ENCODE measurements around the gene RDH11. TPM values are rescaled to one million over a fixed set of nuclear protein-coding genes. Genes with fewer than 3 reads are reported as not detected.

RDH11 gene, protein sequence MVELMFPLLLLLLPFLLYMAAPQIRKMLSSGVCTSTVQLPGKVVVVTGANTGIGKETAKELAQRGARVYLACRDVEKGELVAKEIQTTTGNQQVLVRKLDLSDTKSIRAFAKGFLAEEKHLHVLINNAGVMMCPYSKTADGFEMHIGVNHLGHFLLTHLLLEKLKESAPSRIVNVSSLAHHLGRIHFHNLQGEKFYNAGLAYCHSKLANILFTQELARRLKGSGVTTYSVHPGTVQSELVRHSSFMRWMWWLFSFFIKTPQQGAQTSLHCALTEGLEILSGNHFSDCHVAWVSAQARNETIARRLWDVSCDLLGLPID
- 31.1 and 32.0 TPM in 2 replicates for total RNA-seq (2014; rRNA removed; shearing (Covaris generic))
- total RNA-seq (2022): 33.6 and 37.7 TPM in 2 replicates
- percentile 85 among the genes with signal in this experiment for Bru-seq, nascent RNA
- BruChase-seq, experiment 1, labeled RNA remaining after a 6-hour chase: percentile 79 among the genes with signal in this experiment
- BruChase-seq, experiment 2, labeled RNA remaining after a 2-hour chase: percentile 92 among the genes with signal in this experiment
- long read RNA-seq, transcript RDH11-201 (7 exons, 2,588 nt): major isoform, 50 of 234 reads
- long read RNA-seq, partial matches to known transcripts: 6 of 234 reads
- long read RNA-seq, other reads (novel, unspliced or antisense): 177 of 234 reads

DNA sequence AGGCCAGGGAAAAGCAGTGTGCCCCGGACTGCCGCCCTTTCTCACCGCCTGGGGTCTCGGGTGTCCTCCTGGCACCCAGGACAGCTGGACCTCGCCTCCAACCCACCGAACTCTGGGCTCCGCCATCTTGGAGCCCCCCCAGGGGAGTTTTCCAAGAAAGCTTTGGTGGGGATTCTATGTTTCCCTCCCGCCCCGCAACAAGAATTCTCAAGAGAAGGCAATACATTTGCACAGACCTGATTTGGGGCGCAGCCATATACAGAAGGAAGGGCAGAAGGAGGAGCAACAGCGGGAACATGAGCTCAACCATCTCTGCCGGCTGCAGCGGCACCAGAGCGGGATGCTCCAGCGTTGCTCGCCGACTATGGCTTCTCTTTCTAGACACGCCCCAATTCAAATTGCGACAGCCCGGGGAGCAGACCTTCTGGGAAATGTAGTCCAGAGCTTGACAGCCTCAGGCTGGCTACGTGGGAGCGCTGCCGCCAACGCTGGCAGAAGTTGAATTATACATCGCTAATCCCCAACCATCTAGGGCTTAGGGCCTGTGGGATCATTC is at the start of gene RDH11:
Gene RDH11 (minus strand): TSS at position 371 of the 556 bp plus-strand sequence. CDS start 61 bp downstream, at position 310.
- TF ChIP-seq CTCF (conservative IDR thresholded peaks at IDR 0.05; ENCODE audit: low read length): no peak
- TF ChIP-seq EZH2phosphoT487 (IDR thresholded peaks at IDR 0.05; ENCODE audit: borderline replicate concordance, low read depth, low read length): no peak
- DNase-seq (ENCODE audit: low spot score): peak; percentile 89
- ChIA-PET CTCF (ENCODE audit: unreplicated experiment) (interaction anchor here (1.0 to 1.1 kb wide), 3 partner anchors 9 to 95 kb away, joined by 3 to 5 read pairs (median 4); partner anchors contain the start of gene PIGH), POLR2A (interaction anchor here (0.7 to 1.8 kb wide), 9 partner anchors 9 to 182 kb away, joined by 3 to 5 read pairs (median 3); partner anchors contain the start of gene PIGH)
- H3K36me3 ChIP-seq (ENCODE audit: insufficient read depth, low read length): peaks cover 31% of the 10 kb centered on the region
- peak within 1 kb of the TSS; percentile 58 for H3K27ac ChIP-seq (ENCODE audit: low read depth, low read length, poor library complexity, severe bottlenecking)
- peak within 1 kb of the TSS; percentile 96 for H3K4me3 ChIP-seq (ENCODE audit: low read depth, low read length, poor library complexity, severe bottlenecking)
- BruUV-seq (replicated peaks): no TSS peak
- no peaks in the 10 kb centered on the region for H3K9me2 ChIP-seq (ENCODE audit: insufficient read depth, low read length)
- no peaks in the 10 kb centered on the region for H3K9me3 ChIP-seq (ENCODE audit: low read length)
- intact Hi-C loops (cut with micrococcal nuclease; ENCODE audit: unreplicated experiment): loop anchor here (2.0 kb wide), 1 partner anchor 21 kb away; the partner anchor contains the start of gene VTI1B
- H3K79me2 ChIP-seq (ENCODE audit: insufficient read depth, low read depth, low read length): peaks cover 25% of the 10 kb centered on the region; the same call in 1 of the 2 replicates
- peak within 1 kb of the TSS; percentile 85 for H3K4me2 ChIP-seq (ENCODE audit: low read length)
- H3K4me1 ChIP-seq (ENCODE audit: insufficient read depth, low read length, poor library complexity, severe bottlenecking): peaks cover 5% of the 10 kb centered on the region
- peak within 1 kb of the TSS; percentile 72 for H2AFZ ChIP-seq (ENCODE audit: low read length)
- H4K20me1 ChIP-seq (ENCODE audit: insufficient read depth, low read length): no peaks in the 10 kb centered on the region

DNA sequence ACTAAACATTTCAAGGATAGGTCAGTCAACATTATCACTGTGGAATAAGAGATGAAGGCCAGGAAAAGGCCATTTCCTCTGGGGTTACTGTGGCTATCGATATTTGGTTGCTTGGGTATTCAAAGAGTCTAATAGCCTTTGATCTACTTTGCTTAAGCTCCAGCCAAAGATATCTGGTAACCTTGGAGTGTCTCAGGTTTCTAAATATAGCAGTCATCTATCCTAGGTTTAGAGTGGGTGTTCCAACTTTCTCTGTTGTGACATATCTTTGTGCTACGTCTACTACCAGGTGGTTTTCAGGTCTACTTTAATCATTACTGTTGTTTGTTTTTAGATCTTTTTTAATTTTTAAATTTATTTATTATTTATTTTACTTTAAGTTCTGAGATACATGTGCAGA is 48.5 kb upstream of the RDH11 start:
- Histone ChIP-seq H2AFZ (ENCODE audit: low read length) (no peak overlapping the region), H4K20me1 (ENCODE audit: insufficient read depth, low read length) (no peaks in the 10 kb centered on the region), H3K27ac (ENCODE audit: low read depth, low read length, poor library complexity, severe bottlenecking) (no peak overlapping the region), H3K9me3 (ENCODE audit: low read length) (no peaks in the 10 kb centered on the region), H3K4me2 (ENCODE audit: low read length) (no peak overlapping the region), H3K79me2 (ENCODE audit: insufficient read depth, low read depth, low read length) (no peaks in the 10 kb centered on the region), H3K4me3 (ENCODE audit: low read depth, low read length, poor library complexity, severe bottlenecking) (no peak overlapping the region), H3K9me2 (ENCODE audit: insufficient read depth, low read length) (no peaks in the 10 kb centered on the region), H3K4me1 (ENCODE audit: insufficient read depth, low read length, poor library complexity, severe bottlenecking) (no peaks in the 10 kb centered on the region), H3K36me3 (ENCODE audit: insufficient read depth, low read length) (peaks cover 21% of the 10 kb centered on the region)
- no peak for DNase-seq (ENCODE audit: low spot score)
- ChIA-PET POLR2A (no interaction called here), CTCF (ENCODE audit: unreplicated experiment) (no interaction called here)
- TF ChIP-seq EZH2phosphoT487 (IDR thresholded peaks at IDR 0.05; ENCODE audit: borderline replicate concordance, low read depth, low read length) (no peak), CTCF (conservative IDR thresholded peaks at IDR 0.05; ENCODE audit: low read length) (no peak)
- intact Hi-C loops (cut with micrococcal nuclease; ENCODE audit: unreplicated experiment): no loop called here
- BruUV-seq (replicated peaks): no TSS peak

Data from OCI-LY7 (cell line).